Measurements from ENCODE around the gene NECAB3. TPM values are rescaled to one million over a fixed set of nuclear protein-coding genes. Genes with fewer than 3 reads are reported as not detected.
"Not testable (repeated sequence)": the region's sequence is repeated elsewhere in the genome, so short reads cannot be mapped to it uniquely, and the experiment has no call there.

The NECAB3 gene
- total and polyA plus RNA-seq, 9 donors = 23.0 to 31.6 (median 27.8) TPM

DNA sequence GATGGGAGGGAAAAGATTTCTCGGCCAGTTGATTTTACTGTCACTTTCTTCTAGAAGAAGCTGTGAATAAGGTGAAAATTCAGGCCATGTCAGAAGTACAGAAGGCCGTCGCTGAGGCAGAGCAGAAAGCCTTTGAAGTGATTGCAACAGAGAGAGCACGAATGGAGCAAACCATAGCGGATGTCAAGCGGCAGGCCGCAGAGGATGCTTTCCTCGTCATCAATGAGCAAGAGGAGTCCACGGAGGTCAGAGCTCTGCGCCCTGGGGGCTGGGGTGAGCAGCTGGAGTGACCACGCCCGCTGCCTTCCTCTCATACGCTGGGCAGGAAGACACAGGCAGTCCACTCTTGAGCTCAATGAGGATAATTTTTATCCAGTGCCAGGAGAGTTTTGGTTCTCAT is 33.9 kb downstream of the NECAB3 start:
- Histone ChIP-seq H3K36me3 (ENCODE audit: control insufficient read depth, insufficient read depth, low read length) (peaks cover 58% of the 10 kb centered on the region), H3K4me3 (ENCODE audit: low read length) (no peak overlapping the region), H3K27me3 (ENCODE audit: control insufficient read depth, insufficient read depth, low read length) (no peaks in the 10 kb centered on the region), H3K4me1 (ENCODE audit: control insufficient read depth, insufficient read depth, low read length) (no peaks in the 10 kb centered on the region), H3K9me3 (replicated peaks; ENCODE audit: control insufficient read depth, low read depth, low read length) (no peaks in the 10 kb centered on the region), H3K27ac (ENCODE audit: low read length) (no peak overlapping the region)
- 82% methylated on average over 11 of the region's 13 CpGs for WGBS (ENCODE audit: insufficient coverage)
- DNase-seq = no peak

DNA sequence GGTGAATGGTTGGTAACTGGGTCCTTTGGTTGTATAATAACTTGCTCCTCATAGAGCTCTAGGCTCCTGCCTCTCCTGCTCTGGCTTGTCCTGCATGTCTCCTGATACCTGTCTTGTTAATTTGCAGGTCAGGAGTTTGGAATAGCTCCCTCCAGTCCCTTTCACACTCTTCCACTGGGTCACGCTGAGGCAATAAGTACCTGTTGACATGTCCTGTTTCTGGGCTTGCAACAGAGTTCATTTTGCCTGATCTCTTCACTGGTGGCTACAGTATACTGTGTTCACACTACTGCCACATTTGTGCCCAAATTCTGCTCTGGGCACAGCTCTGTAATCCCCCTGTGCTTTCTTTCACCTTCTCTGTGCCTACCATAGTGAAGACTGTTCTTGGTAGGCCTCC is 37.5 kb downstream of the NECAB3 start:
- H3K27ac ChIP-seq (ENCODE audit: low read length) = no peak overlapping the region
- DNase-seq = no peak
- no peak overlapping the region for H3K4me3 ChIP-seq (ENCODE audit: low read length)
- no peaks in the 10 kb centered on the region for H3K4me1 ChIP-seq (ENCODE audit: control insufficient read depth, insufficient read depth, low read length)
- WGBS (ENCODE audit: insufficient coverage) = 90% methylated on average over 1 of the region's 1 CpG
- no peaks in the 10 kb centered on the region for H3K27me3 ChIP-seq (ENCODE audit: control insufficient read depth, insufficient read depth, low read length)
- H3K9me3 ChIP-seq (replicated peaks; ENCODE audit: control insufficient read depth, low read depth, low read length) = no peaks in the 10 kb centered on the region
- peaks cover 51% of the 10 kb centered on the region for H3K36me3 ChIP-seq (ENCODE audit: control insufficient read depth, insufficient read depth, low read length)

DNA sequence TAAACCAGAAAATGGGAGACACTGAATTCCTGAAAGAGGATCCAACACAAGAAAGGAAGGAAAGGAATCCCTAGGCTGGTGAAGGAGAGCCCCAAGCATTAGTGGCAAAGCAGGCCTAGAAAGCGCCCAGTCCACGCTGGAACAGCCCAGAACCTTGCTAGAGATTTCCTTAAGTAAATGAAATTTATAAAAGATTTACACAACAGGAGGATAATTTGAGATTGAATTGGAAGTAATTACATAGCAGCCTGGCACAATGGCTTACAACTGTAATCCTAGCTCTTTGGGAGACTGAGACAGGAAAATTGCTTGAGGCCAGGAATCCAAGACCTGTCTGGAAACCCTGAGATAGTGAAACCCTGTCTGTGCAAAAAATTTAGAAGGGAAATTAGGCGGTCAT is 38.9 kb downstream of the NECAB3 start:
- H3K36me3 ChIP-seq (ENCODE audit: control insufficient read depth, insufficient read depth, low read length) = peaks cover 53% of the 10 kb centered on the region
- H3K4me1 ChIP-seq (ENCODE audit: control insufficient read depth, insufficient read depth, low read length) = no peaks in the 10 kb centered on the region
- no peaks in the 10 kb centered on the region for H3K27me3 ChIP-seq (ENCODE audit: control insufficient read depth, insufficient read depth, low read length)
- H3K27ac ChIP-seq (ENCODE audit: low read length) = no peak overlapping the region
- no peak overlapping the region for H3K4me3 ChIP-seq (ENCODE audit: low read length)
- H3K9me3 ChIP-seq (replicated peaks; ENCODE audit: control insufficient read depth, low read depth, low read length) = no peaks in the 10 kb centered on the region
- WGBS (ENCODE audit: insufficient coverage) = 85% methylated on average over 1 of the region's 3 CpGs
- no peak for DNase-seq

DNA sequence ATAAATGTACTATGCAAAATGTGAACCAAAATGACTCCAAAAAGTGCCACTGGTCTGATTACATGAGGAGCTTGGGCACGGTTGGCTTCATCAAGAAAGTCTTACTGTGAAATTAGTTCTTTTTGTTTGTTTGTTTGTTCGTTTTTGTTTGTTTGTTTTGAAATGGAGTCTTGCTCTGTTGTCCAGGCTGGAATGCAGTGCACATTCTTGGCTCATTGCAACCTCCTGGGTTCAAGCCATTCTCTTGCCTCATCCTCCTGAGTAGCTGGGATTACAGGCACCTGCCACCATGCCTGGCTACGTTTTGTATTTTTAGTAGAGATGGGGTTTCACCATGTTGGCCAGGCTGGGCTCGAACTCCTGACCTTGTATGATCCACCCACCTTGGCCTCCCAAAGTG is 42.3 kb downstream of the NECAB3 start:
- not testable (repeated sequence) for DNase-seq; H3K4me1 ChIP-seq (ENCODE audit: control insufficient read depth, insufficient read depth, low read length); H3K4me3 ChIP-seq (ENCODE audit: low read length); H3K27me3 ChIP-seq (ENCODE audit: control insufficient read depth, insufficient read depth, low read length); H3K27ac ChIP-seq (ENCODE audit: low read length); H3K9me3 ChIP-seq (replicated peaks; ENCODE audit: control insufficient read depth, low read depth, low read length)
- WGBS (ENCODE audit: insufficient coverage) = 100% methylated on average over 1 of the region's 4 CpGs
- H3K36me3 ChIP-seq (ENCODE audit: control insufficient read depth, insufficient read depth, low read length) = peaks cover 54% of the 10 kb centered on the region

DNA sequence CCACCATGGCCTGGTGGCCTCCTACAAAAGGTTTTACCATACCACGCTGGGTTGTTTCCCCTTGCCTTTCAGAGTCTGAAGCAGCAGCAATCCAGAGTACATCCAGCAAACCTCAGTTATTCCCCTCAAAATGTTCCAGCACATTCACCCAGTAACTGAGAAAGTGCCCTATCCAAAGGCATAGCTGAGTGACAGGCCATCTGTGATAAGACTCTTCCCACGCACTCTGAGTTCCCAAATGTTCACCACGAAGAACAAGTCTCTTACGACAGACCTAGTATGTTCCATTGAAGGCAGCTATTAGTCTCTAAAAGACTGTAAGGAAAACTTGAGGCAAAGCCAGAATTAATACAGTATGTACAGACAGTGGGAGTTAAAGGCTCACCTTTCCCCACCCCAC is 43.7 kb downstream of the NECAB3 start:
- Histone ChIP-seq H3K4me1 (ENCODE audit: control insufficient read depth, insufficient read depth, low read length) (no peaks in the 10 kb centered on the region), H3K9me3 (replicated peaks; ENCODE audit: control insufficient read depth, low read depth, low read length) (no peaks in the 10 kb centered on the region), H3K4me3 (ENCODE audit: low read length) (no peak overlapping the region), H3K36me3 (ENCODE audit: control insufficient read depth, insufficient read depth, low read length) (peaks cover 59% of the 10 kb centered on the region), H3K27me3 (ENCODE audit: control insufficient read depth, insufficient read depth, low read length) (no peaks in the 10 kb centered on the region), H3K27ac (ENCODE audit: low read length) (no peak overlapping the region)
- no peak for DNase-seq
- WGBS (ENCODE audit: insufficient coverage) = 92% methylated on average over 2 of the region's 4 CpGs

DNA sequence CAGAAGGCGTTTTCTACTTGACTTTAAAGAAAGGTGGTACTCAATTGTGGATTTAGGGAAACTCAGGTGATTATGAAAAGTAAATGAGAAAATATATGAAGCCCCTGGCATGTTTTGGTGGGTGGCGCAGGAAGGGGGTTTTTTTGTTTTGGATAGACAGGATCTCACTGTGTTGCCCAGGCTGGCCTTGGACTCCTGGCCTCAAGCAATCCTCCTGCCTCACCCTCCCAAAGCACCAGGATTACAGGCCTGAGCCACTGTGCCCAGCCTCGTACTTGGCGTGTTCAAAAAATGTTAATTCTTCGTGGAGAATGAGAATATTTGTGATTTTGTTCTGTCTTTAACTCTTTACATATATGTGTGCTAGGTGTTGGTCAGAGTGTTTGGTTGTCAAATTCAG is 44.2 kb downstream of the NECAB3 start:
- no peak for DNase-seq
- Histone ChIP-seq H3K36me3 (ENCODE audit: control insufficient read depth, insufficient read depth, low read length) (peaks cover 63% of the 10 kb centered on the region), H3K4me1 (ENCODE audit: control insufficient read depth, insufficient read depth, low read length) (no peaks in the 10 kb centered on the region), H3K9me3 (replicated peaks; ENCODE audit: control insufficient read depth, low read depth, low read length) (no peaks in the 10 kb centered on the region), H3K27ac (ENCODE audit: low read length) (no peak overlapping the region), H3K4me3 (ENCODE audit: low read length) (no peak overlapping the region), H3K27me3 (ENCODE audit: control insufficient read depth, insufficient read depth, low read length) (no peaks in the 10 kb centered on the region)
- WGBS (ENCODE audit: insufficient coverage) = 100% methylated on average over 1 of the region's 5 CpGs

DNA sequence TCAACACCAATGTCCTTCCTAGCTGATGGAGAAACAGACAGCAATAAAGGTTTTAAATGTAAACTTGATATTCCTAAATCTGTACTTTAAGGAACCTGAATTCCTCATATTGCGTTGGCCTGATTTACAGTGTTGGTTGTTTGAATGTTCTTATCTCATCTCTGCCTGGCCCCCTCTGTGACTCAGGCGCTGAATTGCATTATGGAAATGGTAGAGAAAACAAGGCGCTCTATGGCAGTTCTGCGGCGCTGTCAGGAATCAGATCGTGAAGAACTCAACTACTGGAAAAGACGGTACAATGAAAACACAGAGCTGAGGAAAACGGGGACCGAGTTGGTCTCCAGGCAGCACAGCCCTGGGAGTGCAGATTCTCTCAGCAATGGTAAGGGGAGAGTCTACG is 44.7 kb downstream of the NECAB3 start:
- Histone ChIP-seq H3K9me3 (replicated peaks; ENCODE audit: control insufficient read depth, low read depth, low read length) (no peaks in the 10 kb centered on the region), H3K36me3 (ENCODE audit: control insufficient read depth, insufficient read depth, low read length) (peaks cover 65% of the 10 kb centered on the region), H3K27ac (ENCODE audit: low read length) (no peak overlapping the region), H3K27me3 (ENCODE audit: control insufficient read depth, insufficient read depth, low read length) (no peaks in the 10 kb centered on the region), H3K4me3 (ENCODE audit: low read length) (no peak overlapping the region), H3K4me1 (ENCODE audit: control insufficient read depth, insufficient read depth, low read length) (no peaks in the 10 kb centered on the region)
- DNase-seq = no peak
- WGBS (ENCODE audit: insufficient coverage) = 95% methylated on average over 8 of the region's 10 CpGs

DNA sequence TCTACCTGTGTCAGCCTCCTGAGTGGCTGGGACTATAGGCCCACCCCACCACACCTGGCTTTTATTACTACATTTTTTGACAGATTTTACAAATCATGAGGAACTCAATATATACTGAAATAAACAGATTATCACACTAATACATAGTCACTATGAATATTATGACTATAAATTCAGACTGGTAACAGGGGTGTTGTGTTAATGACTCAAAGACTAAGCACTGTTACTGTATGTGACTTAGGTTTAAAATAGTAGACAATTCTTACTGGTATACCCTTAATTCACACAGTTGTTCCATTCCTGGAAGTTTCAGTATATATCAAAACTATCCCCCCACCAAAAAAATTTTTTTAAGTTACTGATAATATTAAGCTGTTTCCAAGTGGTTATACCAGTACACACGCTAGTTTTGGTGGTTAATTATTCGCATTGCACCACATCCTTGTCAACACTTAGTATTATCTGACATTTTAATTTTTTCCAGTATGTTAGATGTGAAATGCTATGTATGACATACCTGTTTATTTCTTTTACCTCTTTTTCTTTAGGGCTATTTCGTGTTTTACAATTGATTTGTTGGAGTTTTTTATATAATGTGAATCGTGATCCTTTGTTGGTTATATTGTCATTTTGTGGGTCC is 46.5 kb downstream of the NECAB3 start:
- no peaks in the 10 kb centered on the region for H3K9me3 ChIP-seq (replicated peaks; ENCODE audit: control insufficient read depth, low read depth, low read length)
- no peaks in the 10 kb centered on the region for H3K27me3 ChIP-seq (ENCODE audit: control insufficient read depth, insufficient read depth, low read length)
- no peak for DNase-seq
- no CpG with 5 or more reads among the region's 4 CpGs for WGBS (ENCODE audit: insufficient coverage)
- H3K36me3 ChIP-seq (ENCODE audit: control insufficient read depth, insufficient read depth, low read length) = peaks cover 64% of the 10 kb centered on the region
- no peak overlapping the region for H3K4me3 ChIP-seq (ENCODE audit: low read length)
- no peak overlapping the region for H3K27ac ChIP-seq (ENCODE audit: low read length)
- H3K4me1 ChIP-seq (ENCODE audit: control insufficient read depth, insufficient read depth, low read length) = no peaks in the 10 kb centered on the region

DNA sequence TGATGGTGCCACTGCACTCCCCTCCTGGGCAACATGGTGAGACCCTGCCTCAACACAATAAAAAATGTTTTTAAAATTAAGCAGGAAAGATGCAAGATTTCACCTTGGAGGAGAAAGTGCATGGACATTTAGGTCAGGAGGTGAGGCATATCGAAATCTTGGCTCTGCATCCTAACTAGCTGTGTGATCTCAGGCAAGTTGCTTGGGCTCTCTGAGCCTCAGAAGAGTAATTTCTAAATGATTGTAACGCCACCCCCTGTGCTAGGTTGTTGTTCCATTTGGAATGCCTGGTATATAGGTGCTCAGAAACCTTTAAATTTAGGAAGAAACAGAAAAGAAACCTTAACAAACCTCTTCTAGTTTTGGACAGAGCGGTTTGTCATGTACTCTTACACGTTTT is 48.0 kb downstream of the NECAB3 start:
- DNase-seq = no peak
- Histone ChIP-seq H3K27ac (ENCODE audit: low read length) (no peak overlapping the region), H3K4me3 (ENCODE audit: low read length) (no peak overlapping the region), H3K9me3 (replicated peaks; ENCODE audit: control insufficient read depth, low read depth, low read length) (no peaks in the 10 kb centered on the region), H3K36me3 (ENCODE audit: control insufficient read depth, insufficient read depth, low read length) (peaks cover 54% of the 10 kb centered on the region), H3K27me3 (ENCODE audit: control insufficient read depth, insufficient read depth, low read length) (no peaks in the 10 kb centered on the region), H3K4me1 (ENCODE audit: control insufficient read depth, insufficient read depth, low read length) (no peaks in the 10 kb centered on the region)
- WGBS (ENCODE audit: insufficient coverage) = no CpG with 5 or more reads among the region's 4 CpGs

DNA sequence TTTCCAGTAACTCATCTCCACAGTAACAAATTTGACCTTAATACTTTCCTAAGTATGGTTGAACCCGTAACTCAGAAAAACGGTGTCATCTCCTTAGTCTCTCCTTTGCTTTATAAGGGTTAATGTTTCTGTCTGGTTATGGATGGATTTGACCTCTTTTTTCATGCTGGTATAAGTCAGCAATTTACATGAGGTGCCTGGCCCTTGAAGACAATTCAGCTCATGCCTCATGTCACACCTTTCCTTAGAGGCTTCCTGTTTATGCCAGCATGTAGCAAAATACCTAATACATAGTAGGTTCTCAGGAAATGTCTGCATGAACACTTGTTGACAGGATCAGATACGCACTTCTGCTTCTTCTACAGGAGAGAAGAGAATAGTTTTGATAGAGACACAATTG is 49.8 kb downstream of the NECAB3 start:
- 83% methylated on average over 1 of the region's 3 CpGs for WGBS (ENCODE audit: insufficient coverage)

More for the DNA sequence above, 49.8 kb downstream of the NECAB3 start:
- Histone ChIP-seq H3K27me3 (ENCODE audit: control insufficient read depth, insufficient read depth, low read length) (no peaks in the 10 kb centered on the region), H3K9me3 (replicated peaks; ENCODE audit: control insufficient read depth, low read depth, low read length) (no peaks in the 10 kb centered on the region), H3K36me3 (ENCODE audit: control insufficient read depth, insufficient read depth, low read length) (peaks cover 44% of the 10 kb centered on the region), H3K4me1 (ENCODE audit: control insufficient read depth, insufficient read depth, low read length) (no peaks in the 10 kb centered on the region), H3K4me3 (ENCODE audit: low read length) (no peak overlapping the region), H3K27ac (ENCODE audit: low read length) (no peak overlapping the region)
- DNase-seq = no peak

All from muscle of leg (tissue), 11 donors.